ENCODE results near the gene SYTL1.
A peak's percentile ranks its signal among the peaks of the same experiment; 100 is the strongest.

Gene SYTL1

DNA sequence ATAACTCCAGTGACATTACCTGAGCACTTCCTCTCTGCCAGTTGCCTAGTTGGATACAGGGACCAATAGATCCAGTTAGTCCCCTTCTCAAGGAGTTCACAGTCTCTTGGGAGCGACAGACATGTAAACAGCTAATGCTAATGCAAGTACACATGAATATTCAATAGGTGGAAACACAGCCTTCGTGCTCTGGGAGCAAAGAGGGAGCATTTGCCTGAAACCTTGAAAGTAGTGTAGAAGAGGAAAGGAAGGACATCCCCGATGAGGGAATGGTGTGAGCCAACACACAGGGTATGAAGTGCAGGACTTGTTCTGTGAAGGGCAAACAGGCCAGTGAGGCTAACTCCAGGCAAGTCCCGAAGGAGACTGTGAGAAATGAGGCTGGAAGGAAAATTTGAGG lies 23.7 kb upstream of the SYTL1 start:
- Histone ChIP-seq H3F3A (ENCODE audit: insufficient read depth, low read length) (0 out of 2 replicates have a peak, but pooled peaks cover 5% of the 10 kb centered on the region), H3K27me3 (replicated peaks; ENCODE audit: insufficient read depth, low read length) (peaks cover 6% of the 10 kb centered on the region; the same call in 1 of the 2 replicates), H3K4me2 (ENCODE audit: low read depth, low read length) (no peak overlapping the region), H3K27ac (ENCODE audit: low read length) (no peak overlapping the region), H3K4me1 (ENCODE audit: low read length) (peaks cover 2% of the 10 kb centered on the region; the same call in 1 of the 2 replicates), H3K79me2 (ENCODE audit: low read length) (peaks cover 10% of the 10 kb centered on the region), H3K36me3 (replicated peaks; ENCODE audit: insufficient read depth, low read length) (no peaks in the 10 kb centered on the region), H3K9me3 (replicated peaks; ENCODE audit: insufficient read depth, low read length) (no peaks in the 10 kb centered on the region), H3K9me2 (replicated peaks; ENCODE audit: insufficient read depth, low read length) (no peaks in the 10 kb centered on the region), H2AFZ (ENCODE audit: low read length) (no peak overlapping the region), H3K4me3 (ENCODE audit: low read length) (no peak overlapping the region), H3K9ac (ENCODE audit: low read length) (no peak overlapping the region), H4K20me1 (ENCODE audit: insufficient read depth, low read length) (no peaks in the 10 kb centered on the region)
- no peak for DNase-seq
- TF ChIP-seq, protein P1, sequence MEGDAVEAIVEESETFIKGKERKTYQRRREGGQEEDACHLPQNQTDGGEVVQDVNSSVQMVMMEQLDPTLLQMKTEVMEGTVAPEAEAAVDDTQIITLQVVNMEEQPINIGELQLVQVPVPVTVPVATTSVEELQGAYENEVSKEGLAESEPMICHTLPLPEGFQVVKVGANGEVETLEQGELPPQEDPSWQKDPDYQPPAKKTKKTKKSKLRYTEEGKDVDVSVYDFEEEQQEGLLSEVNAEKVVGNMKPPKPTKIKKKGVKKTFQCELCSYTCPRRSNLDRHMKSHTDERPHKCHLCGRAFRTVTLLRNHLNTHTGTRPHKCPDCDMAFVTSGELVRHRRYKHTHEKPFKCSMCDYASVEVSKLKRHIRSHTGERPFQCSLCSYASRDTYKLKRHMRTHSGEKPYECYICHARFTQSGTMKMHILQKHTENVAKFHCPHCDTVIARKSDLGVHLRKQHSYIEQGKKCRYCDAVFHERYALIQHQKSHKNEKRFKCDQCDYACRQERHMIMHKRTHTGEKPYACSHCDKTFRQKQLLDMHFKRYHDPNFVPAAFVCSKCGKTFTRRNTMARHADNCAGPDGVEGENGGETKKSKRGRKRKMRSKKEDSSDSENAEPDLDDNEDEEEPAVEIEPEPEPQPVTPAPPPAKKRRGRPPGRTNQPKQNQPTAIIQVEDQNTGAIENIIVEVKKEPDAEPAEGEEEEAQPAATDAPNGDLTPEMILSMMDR (IDR thresholded peaks at IDR 0.05; ENCODE audit: low read length): no peak
- no peak for TF ChIP-seq EZH2 (optimal IDR thresholded peaks at IDR 0.05; ENCODE audit: low read depth, low read length)
- TF ChIP-seq EZH2phosphoT487 (IDR thresholded peaks at IDR 0.05; ENCODE audit: low read length): no peak

DNA sequence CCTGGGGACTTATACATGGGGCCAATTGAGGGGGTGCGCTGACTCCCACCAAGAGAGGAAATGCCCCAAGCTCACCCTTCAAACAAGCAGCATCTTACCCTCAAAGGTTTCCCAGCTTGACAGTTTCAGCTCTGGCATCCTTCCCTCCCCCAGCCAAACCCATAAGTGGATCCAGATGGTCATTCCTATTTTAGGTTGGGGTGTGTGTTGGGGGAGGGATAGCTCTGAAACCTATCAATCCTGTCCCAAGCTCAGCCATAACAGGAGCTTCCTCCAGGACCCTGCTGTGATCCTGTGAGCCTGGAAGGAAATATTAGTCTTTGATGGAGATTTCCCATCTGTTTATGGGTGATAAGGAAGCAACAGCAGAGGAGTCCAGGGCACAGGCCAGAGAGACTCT lies 23.2 kb upstream of the SYTL1 start:
- no peaks in the 10 kb centered on the region for H3K9me3 ChIP-seq (replicated peaks; ENCODE audit: insufficient read depth, low read length)
- H3K27me3 ChIP-seq (replicated peaks; ENCODE audit: insufficient read depth, low read length): peaks cover 6% of the 10 kb centered on the region; the same call in 1 of the 2 replicates
- H3K79me2 ChIP-seq (ENCODE audit: low read length): peaks cover 15% of the 10 kb centered on the region
- H3K4me2 ChIP-seq (ENCODE audit: low read depth, low read length): no peak overlapping the region
- no peaks in the 10 kb centered on the region for H3K9me2 ChIP-seq (replicated peaks; ENCODE audit: insufficient read depth, low read length)
- H3K27ac ChIP-seq (ENCODE audit: low read length): no peak overlapping the region
- no peak for DNase-seq
- TF ChIP-seq, protein P1 (IDR thresholded peaks at IDR 0.05; ENCODE audit: low read length): no peak
- TF ChIP-seq EZH2phosphoT487 (IDR thresholded peaks at IDR 0.05; ENCODE audit: low read length) (no peak), EZH2 (optimal IDR thresholded peaks at IDR 0.05; ENCODE audit: low read depth, low read length) (no peak)
- H3K9ac ChIP-seq (ENCODE audit: low read length): no peak overlapping the region
- peaks cover 6% of the 10 kb centered on the region; the same call in 1 of the 2 replicates for H3K4me1 ChIP-seq (ENCODE audit: low read length)
- no peak overlapping the region for H3K4me3 ChIP-seq (ENCODE audit: low read length)
- 0 out of 2 replicates have a peak, but pooled peaks cover 5% of the 10 kb centered on the region for H3F3A ChIP-seq (ENCODE audit: insufficient read depth, low read length)
- H2AFZ ChIP-seq (ENCODE audit: low read length): no peak overlapping the region
- H4K20me1 ChIP-seq (ENCODE audit: insufficient read depth, low read length): no peaks in the 10 kb centered on the region
- H3K36me3 ChIP-seq (replicated peaks; ENCODE audit: insufficient read depth, low read length): no peaks in the 10 kb centered on the region

DNA sequence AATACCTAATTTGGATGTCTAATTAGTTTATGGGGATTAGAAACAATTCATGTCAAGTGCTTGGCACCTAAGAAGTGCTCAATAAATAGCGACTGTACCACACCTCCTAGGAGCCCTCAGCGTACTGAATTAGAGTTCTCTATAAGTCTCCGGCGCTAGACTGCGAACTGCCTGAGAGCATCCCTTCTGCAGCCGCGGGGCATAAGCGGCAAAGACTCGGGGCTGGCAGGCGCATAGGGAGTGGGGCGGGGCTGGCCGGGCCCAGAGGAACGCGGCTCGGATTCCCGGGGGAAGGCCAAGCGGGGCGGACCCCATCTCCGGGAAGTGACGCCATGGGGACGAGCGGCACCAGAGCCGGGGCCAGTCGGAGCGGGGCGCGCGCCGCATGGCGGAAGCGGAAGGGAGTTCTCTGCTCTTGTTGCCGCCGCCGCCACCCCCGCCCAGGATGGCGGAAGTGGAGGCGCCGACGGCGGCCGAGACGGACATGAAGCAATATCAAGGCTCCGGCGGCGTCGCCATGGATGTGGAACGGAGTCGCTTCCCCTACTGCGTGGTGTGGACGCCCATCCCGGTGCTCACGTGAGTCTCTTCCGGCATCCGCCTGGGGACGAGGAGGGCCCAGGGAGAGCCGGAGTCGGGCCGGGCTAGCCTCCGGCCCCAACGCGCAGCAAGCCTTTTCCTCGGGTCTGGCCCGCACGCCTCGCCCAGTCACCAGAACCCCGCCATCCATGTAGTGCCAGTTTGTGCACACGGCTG lies 19.8 kb upstream of the SYTL1 start, which contains the start of gene TMEM222:
TMEM222 (plus strand) TSS at position 351 of the 756 bp plus-strand sequence; CDS start at position 386, 35 bp downstream.
- H3K9me2 ChIP-seq (replicated peaks; ENCODE audit: insufficient read depth, low read length): no peaks in the 10 kb centered on the region
- peak; percentile 97 for DNase-seq
- no peaks in the 10 kb centered on the region for H3K9me3 ChIP-seq (replicated peaks; ENCODE audit: insufficient read depth, low read length)
- peaks cover 49% of the 10 kb centered on the region for H3K79me2 ChIP-seq (ENCODE audit: low read length)
- no peaks in the 10 kb centered on the region; the same call in 1 of the 2 replicates for H3K36me3 ChIP-seq (replicated peaks; ENCODE audit: insufficient read depth, low read length)
- peak within 1 kb of the TSS; percentile 61; the same call in 1 of the 2 replicates for H3K27ac ChIP-seq (ENCODE audit: low read length)
- peaks cover 6% of the 10 kb centered on the region; the same call in 1 of the 2 replicates for H3K27me3 ChIP-seq (replicated peaks; ENCODE audit: insufficient read depth, low read length)
- H3K4me3 ChIP-seq (ENCODE audit: low read length): peak within 1 kb of the TSS; percentile 91
- 0 out of 2 replicates have a peak, but pooled peaks cover 5% of the 10 kb centered on the region for H3F3A ChIP-seq (ENCODE audit: insufficient read depth, low read length)
- H4K20me1 ChIP-seq (ENCODE audit: insufficient read depth, low read length): no peaks in the 10 kb centered on the region
- peak within 1 kb of the TSS; percentile 93 for H3K4me2 ChIP-seq (ENCODE audit: low read depth, low read length)
- H2AFZ ChIP-seq (ENCODE audit: low read length): peak within 1 kb of the TSS; percentile 89
- H3K9ac ChIP-seq (ENCODE audit: low read length): peak within 1 kb of the TSS; percentile 92
- TF ChIP-seq EZH2 (optimal IDR thresholded peaks at IDR 0.05; ENCODE audit: low read depth, low read length): no peak
- TF ChIP-seq EZH2phosphoT487 (IDR thresholded peaks at IDR 0.05; ENCODE audit: low read length): no peak
- TF ChIP-seq, protein P1 (IDR thresholded peaks at IDR 0.05; ENCODE audit: low read length): no peak
- H3K4me1 ChIP-seq (ENCODE audit: low read length): peaks cover 8% of the 10 kb centered on the region; the same call in 1 of the 2 replicates

All from MM.1S (cell line).